Measurements from ENCODE around the gene RPL13.
"Not testable (repeated sequence)": the region's sequence is repeated elsewhere in the genome, so short reads cannot be mapped to it uniquely, and the experiment has no call there.

GRCh38 chr16:89570983-89571598 is 10.6 kb downstream of the RPL13 start:
- not testable (repeated sequence) for TF ChIP-seq EZH2 (IDR thresholded peaks at IDR 0.05); POLR2AphosphoS5 (IDR thresholded peaks at IDR 0.05; ENCODE audit: borderline replicate concordance, low read depth, low read length); FOXP2 (optimal IDR thresholded peaks at IDR 0.05; ENCODE audit: control extremely low read depth, extremely low read length, insufficient read depth)

Data from SK-N-MC (cell line).